Measurements from ENCODE around the gene TMEFF2.
"Not testable (repeated sequence)": the region's sequence is repeated elsewhere in the genome, so short reads cannot be mapped to it uniquely, and the experiment has no call there.

TMEFF2 gene

DNA sequence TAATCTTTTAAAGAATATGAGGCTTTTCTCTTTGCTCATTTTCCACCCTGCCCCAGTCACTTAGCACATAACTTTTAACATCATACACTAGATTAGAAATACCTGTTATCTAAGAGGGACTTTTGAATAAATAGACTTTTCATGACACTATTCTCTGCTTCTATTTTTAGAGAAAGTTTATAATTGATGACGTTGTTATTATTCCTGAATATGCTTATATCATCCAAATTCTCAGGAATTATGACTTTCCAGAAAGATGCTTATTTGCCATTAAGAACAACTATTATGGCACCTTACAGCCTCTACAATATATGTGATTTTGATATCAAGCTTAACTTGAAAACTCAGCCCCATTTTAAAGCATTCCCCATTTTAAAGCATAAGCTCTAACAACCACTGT is 11.4 kb downstream of the TMEFF2 start:
- DNase-seq: no peak

DNA sequence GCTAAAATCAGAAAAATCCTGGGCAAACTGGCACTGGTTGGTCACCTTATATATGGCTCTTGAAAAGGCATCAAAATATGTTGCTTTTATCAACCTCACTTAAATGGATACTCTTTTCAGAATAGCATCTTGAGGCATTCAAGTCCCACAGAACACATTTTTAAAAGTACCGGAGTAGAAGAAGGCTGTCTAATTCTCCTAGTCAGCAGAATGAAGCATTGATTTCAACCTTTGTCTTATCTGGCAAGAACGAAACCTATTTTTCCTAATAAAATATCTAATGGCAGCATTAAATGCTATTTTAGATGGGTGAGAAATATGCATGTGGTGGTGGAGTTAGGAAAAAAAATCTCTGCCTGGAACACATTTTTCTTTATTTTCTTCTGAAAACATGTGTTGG is 27.8 kb downstream of the TMEFF2 start:
- no peak for DNase-seq

GRCh38 chr2:192165842-192166241 is 28.9 kb downstream of the TMEFF2 start:
- DNase-seq: no peak

DNA sequence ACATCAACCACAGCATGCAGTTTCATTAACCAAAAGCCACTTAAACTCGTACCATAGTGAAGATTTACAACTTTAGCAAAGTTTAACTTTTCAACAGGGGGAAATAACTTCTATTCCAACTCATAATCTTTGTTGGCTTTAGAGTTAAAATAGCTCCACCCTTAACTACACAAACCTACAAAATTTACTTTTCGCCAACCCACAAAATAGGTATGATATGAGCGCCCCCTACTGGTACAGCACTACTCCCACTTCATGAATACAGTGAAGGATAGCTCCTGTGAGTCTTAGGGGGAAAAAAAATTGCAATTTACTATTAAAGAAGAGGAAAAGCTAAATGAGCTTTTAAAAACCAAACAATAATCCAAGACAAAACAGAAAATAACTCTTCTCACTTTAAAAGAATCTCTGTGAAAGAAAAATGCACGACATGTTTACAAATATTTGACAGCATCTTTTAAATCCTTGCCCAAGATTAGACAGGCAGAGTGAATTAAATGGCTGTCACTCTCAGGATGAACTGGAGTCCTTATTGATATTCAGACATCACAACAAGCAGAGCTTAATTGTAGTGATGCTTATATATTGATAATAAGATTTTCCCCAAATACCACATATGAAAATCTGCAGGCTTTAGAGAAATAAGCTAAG is 32.2 kb downstream of the TMEFF2 start:
- DNase-seq: peak; percentile 9 to 69 (median 51)

DNA sequence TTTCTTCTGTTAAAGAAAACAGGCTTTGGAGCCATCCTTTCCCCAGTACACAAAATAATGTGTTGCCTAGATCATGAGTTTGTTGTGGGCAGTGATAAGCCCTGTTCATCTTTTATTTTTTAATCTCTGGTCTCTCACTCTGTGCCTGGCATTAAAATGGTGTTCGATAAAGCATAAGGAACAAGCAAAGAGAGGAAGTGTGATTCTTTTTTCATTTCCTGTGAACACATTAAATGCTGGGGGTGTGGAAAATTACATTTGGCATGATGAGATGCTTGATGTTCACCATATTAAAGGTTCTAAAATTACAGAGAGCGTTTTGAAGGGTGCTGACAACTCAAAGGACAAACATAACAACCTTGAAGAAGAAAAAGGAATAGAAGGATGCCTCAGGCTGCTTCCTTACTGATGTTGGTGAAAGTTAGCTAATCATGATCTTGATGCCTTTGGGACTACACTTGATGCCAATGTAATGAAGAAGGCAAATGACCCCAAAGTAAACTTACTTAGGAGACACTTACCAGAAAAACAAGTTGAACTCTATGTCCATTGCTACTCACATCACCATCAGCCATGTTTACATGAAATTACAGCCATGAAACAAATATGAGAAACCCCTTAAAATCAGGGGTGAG is 33.0 kb downstream of the TMEFF2 start:
- no peak for DNase-seq

- no peak for DNase-seq
Observed at GRCh38 chr2:192159736-192160135, 35.0 kb downstream of the TMEFF2 start.

DNA sequence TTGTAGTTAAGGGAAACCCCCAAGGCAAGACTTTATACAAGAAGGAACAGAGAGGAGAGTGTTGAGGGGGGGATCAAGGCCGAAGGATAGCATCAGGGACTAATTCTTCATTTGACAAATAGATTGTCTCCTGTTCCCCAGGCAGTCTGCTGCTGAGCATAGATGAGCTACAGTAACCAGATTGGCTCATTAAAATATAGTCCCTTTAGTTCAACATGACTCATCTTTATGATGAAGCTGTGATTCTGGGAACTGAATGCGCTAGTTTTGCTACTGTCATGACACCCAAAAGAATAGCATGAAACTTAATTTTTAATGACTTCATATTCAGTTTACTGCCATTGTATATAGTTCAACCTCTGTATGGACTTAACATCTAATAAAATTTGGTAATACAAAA is 35.5 kb downstream of the TMEFF2 start:
- peak in 1 of 5 donors; percentile 9 for DNase-seq

DNA sequence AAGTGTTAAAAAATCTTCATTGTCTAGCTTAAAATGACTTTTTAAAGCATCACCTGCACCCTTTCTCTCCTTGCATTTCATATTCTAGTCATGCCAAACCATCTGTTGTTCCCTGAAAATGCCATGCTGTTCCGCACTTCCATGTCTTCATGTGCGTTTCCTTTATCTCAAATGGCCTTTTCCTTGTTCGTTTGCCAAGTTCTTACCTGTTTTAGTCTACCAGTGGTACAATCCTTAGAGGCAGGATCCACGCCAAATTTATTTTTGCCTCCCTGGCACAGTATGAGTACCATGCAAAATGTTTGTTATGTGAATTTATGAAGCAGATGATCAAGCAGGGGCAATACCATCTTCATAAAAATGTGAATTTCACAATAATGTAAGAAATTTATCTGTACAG is 37.0 kb downstream of the TMEFF2 start:
- no peak for DNase-seq

- DNase-seq: no peak
Observed at GRCh38 chr2:192155511-192156118, 39.1 kb downstream of the TMEFF2 start.

DNA sequence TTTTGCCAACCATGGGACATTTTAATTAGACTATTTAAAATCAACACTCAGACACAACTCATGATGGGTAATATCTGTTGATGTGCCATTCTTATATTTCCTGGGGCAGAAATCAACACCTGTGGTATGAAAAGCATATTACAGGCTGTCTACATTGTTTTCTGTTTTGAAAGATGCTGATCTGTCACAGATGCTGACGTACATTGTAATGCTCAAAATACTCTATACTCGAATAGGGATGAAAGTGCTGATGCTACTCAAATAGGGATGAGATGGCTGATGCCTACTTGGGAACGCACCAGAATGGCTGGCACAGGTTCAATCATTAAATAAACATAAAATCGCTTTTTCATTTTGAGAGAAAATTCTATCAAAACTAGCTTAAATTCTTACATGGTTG is 41.2 kb downstream of the TMEFF2 start:
- DNase-seq: no peak

- no peak for DNase-seq
Observed at GRCh38 chr2:192151853-192152252, 42.9 kb downstream of the TMEFF2 start.

DNA sequence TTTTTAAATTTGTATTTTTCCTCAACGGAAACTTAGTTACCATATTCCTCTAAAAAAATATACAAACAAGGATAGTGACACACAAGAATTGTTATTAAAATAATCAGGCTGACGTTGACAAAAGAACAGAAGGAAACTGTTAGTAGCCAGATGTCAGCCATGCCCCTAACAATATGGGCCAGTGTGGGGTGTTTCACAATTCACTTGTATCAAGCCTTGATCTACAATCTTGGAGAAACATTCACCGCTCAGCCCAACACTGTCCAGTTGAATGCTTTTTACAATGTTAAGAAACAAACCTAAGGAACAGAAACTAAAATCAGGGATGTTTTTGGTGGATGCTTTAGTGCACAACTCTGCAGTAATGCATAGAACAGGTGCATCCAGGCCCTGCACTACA is 44.6 kb downstream of the TMEFF2 start:
- DNase-seq: no peak

DNA sequence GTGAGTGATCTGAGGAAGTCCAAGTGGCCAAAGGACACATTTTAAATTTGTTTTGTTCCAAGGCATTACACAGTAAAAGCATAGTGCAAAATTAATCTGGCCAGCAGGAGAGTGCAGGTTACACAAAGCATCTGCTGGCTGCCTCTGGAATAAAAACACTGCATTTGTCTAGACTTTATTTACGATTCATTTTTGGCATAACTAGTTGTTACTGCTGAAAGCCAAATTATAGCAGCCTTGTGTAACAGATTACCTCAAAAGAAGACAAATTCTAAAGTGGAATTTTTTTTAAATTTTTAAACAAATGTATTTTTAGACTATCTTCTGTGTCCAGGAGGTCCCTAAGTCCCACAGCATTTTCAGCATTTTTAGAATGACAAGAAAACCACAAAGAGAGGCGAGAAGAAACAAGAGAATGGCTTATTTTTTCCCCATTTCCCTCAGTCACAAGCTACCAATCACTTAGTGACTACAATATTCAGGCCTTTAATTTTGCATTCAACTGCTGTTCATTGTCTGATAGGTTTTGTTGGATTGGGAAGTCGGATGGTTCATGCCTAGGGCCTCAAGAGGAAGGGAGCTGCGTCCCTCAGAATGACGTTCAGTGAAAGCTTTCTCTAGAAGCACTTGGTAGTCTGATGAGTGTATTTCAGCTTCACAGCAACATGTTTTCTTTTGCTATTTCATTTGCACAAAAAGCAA is 46.0 kb downstream of the TMEFF2 start:
- no peak for DNase-seq

DNA sequence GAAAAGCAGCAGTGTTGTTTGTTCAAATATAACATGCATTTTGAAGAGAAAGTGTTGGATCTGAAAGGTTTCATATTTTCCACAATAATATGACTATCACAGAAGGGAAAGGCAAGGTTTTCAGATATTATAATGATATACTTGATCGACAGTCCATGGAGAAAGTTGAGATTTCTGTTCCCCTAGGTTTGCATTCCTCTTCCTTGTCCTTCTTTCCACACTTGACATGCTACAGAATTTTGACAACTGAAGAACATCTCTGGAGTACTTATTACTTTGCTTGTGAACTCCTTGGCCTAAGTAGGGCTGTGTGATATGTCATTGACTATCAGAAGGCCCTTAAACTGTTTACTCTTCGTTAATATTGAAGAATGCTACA is 46.5 kb downstream of the TMEFF2 start:
- no peak for DNase-seq

DNA sequence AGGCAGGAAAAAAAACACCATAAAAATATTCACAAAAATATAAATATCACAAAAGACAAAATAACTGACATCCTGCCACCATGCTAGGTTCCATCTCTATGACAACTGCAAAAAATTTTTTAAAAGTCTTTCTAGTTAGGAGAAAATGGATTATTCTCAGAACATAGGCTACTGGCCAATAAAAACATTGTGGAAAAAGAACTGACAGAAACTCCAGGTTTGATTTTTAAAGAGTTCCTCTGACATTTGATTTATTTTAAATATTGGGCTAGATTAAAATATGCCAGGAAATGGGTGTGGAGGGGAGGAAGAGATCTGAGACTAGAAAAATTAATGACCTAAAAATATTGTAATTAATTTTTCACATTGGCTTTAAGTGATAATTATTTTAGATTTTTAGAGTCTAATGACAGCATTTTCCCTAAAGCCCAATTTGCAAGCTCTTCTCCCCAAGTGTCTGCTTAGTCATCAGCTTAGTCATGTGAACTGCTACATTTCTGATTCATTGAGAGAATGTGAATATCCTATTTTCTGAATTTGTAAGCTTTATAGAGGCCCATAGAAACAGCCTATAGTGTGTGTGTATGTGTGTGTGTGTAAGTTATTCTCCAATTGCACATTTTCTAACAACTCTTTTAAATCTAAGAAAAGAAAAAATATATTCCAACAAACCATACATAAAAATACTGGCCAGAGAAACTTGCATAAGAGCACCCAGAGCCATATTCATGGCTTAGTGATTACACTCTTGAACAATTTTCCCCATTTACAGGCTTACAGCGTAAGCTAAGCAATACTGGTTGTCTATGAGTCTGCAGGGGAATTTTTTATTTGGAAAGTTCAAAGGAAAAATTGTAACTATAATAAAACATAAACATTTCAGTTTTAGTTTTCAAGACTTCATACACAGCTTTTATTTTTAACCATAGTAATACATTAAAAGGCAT is 48.4 kb downstream of the TMEFF2 start:
- no peak for DNase-seq

DNA sequence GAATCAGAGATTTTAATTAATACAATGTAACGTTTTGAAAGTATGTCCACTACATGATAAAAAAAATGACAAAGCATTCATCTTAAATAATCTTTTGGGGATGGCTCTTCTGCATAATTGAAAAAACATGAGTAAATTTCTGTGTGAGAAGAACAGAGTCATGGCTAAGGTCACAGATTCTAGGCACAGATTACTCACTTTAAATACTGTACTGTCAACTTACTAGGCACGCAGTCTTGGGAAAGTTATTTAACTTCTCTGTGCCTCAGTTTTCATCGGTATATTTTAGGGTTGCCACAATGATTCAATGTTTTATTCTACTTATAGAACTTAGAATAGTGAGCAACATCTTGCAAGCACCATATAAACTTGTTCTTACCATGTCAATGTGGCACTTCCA is 49.2 kb downstream of the TMEFF2 start:
- DNase-seq: no peak

- no peak for DNase-seq
Observed at GRCh38 chr2:192140236-192140839, 54.4 kb downstream of the TMEFF2 start.

- no peak for DNase-seq
Observed at GRCh38 chr2:192139813-192140212, 54.9 kb downstream of the TMEFF2 start.

DNA sequence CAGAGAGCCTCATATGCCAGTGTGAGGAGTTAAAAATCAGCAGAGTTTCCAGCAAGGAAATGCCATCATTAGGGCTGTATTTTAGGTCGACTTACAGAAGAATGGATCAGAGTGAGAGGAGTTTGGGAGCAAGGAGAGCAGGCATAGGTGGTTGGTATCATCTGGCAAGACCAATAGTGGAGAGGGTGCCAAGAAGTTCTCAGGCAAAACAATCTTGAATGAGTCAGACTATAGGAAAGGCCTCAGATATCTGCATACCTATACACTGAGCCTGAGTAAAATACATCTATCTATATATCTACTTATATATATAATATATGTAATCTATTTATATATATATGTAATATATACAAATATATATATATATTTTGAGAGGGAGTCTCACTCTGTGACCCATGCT is 57.3 kb downstream of the TMEFF2 start:
- DNase-seq: no peak

GRCh38 chr2:192132604-192133003 is 62.1 kb downstream of the TMEFF2 start:
- not testable (repeated sequence) for DNase-seq

DNA sequence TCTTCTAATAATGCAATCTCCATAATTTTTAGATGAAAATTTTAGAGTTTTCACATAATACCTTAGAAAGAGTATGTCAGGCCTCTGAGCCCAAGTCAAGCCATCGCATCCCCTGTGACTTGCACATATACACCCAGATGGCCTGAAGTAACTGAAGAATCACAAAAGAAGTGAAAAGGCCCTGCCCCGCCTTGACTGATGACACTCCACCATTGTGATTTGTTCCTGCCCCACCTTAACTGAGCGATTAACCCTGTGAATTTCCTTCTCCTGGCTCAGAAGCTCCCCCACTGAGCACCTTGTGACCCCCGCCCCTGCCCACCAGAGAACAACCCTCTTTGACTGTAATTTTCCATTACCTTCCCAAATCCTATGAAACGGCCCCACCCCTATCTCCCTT is 64.4 kb downstream of the TMEFF2 start:
- DNase-seq: not testable (repeated sequence)

- no peak for DNase-seq
Observed at GRCh38 chr2:192128655-192129054, 66.1 kb downstream of the TMEFF2 start.
